PC-9 (cell line): ENCODE results near the gene PITPNM2.

Experiments used
- CTCF ChIP-seq: fragments of 200-600 bp; sonication (generic); conservative IDR thresholded peaks from 2 replicates; pipeline ENCODE4 v1.6.1; 2017; ENCODE audit warnings: mixed run types, antibody characterized with exemption, mild to moderate bottlenecking, moderate library complexity
- EZH2 ChIP-seq: fragments of 200-600 bp; sonication (generic); IDR thresholded peaks from 2 replicates; pipeline ENCODE4 v1.8.0; 2017; ENCODE audit warnings: antibody characterized with exemption, low read depth

GRCh38 chr12:123111498-123112165 is 39.3 kb downstream of the PITPNM2 start:
- TF ChIP-seq CTCF (no peak), EZH2 (no peak)
